Endothelial cell of umbilical vein (primary cell): ENCODE data around the gene ZSWIM5. TPM values are rescaled to one million over a fixed set of nuclear protein-coding genes. Genes with fewer than 3 reads are reported as not detected.
"Not testable (repeated sequence)": the region's sequence is repeated elsewhere in the genome, so short reads cannot be mapped to it uniquely, and the experiment has no call there.

Experiments used
- BruUV-seq: library from RNA; stranded (reverse); fragments of 400-500 nt; replicated peaks from 2 replicates; lab custom pipeline; 2021; lab: Mats Ljungman, UMichigan
- CTCF ChIA-PET: fragments of 300-600, 350-600 bp; sonication (Branson Sonifier 250); formaldehyde crosslinking; loops from one replicate; lab custom pipeline; 2021; ENCODE audit warnings: antibody characterized with exemption, inconsistent platforms; lab: Charles Lee
- POLR2A ChIA-PET: fragments of 300-600, 350-600 bp; sonication (Branson Sonifier 250); formaldehyde crosslinking; loops from one replicate; lab custom pipeline; 2021; ENCODE audit warnings: antibody characterized with exemption, inconsistent platforms; lab: Charles Lee
- DNase-seq: peaks from one replicate; pipeline ENCODE4 v3.0.0-alpha.2; 2011; ENCODE audit warnings: low read depth, low spot score
- FAIRE-seq: peaks from 2 replicates; lab custom pipeline; 2011; peaks lifted over from hg19 to GRCh38; lab: Jason Lieb, UNC
- H2AFZ ChIP-seq: 2 replicates; pipeline ENCODE4 v1.6.0; 2012; ENCODE audit warnings: low read depth, low read length, control low read depth, inconsistent platforms
- H3K27ac ChIP-seq: 2 replicates; pipeline ENCODE4 v1.5.1; 2011; ENCODE audit warnings: low read depth, mild to moderate bottlenecking, control low read depth, low read length, moderate library complexity; ENCODE audit not compliant: insufficient read depth
- H3K27me3 ChIP-seq, 2 experiments: 2 replicates each; pipeline versions ENCODE4 v1.6.0 to v1.6.1; 2011; ENCODE audit warnings: low read length in 2 of 2, mixed read lengths in 1 of 2; ENCODE audit not compliant: control insufficient read depth in 2 of 2, insufficient read depth in 2 of 2
- H3K36me3 ChIP-seq, 2 experiments: 2 replicates in 1 of 2; 3 replicates in 1 of 2; pipeline ENCODE4 v1.5.1; 2011; ENCODE audit warnings: low read length in 2 of 2, mild to moderate bottlenecking in 1 of 2, moderate library complexity in 1 of 2; ENCODE audit not compliant: control insufficient read depth in 2 of 2, insufficient read depth in 2 of 2; ENCODE audit errors: extremely low read depth in 1 of 2
- H3K4me1 ChIP-seq: 3 replicates; pipeline ENCODE4 v1.5.1; 2011; ENCODE audit warnings: mild to moderate bottlenecking, low read length; ENCODE audit not compliant: control insufficient read depth, insufficient read depth; ENCODE audit errors: extremely low read depth
- H3K4me2 ChIP-seq: 2 replicates; pipeline ENCODE4 v1.6.1; 2011; ENCODE audit warnings: low read length, control low read depth, mixed read lengths; ENCODE audit not compliant: insufficient read depth
- H3K4me3 ChIP-seq, 3 experiments: fragments of 200-600 bp in 1 of 3; sonication (generic), shearing (Covaris generic) in 1 of 3; replicated peaks in 1 of 3; 2 replicates each; pipeline ENCODE4 v1.5.1; 2011 to 2016; ENCODE audit warnings: control low read depth in 3 of 3, low read length in 3 of 3, mild to moderate bottlenecking in 2 of 3, inconsistent platforms in 1 of 3, low read depth in 1 of 3, moderate library complexity in 1 of 3; ENCODE audit not compliant: insufficient read depth in 1 of 3
- H3K79me2 ChIP-seq: 2 replicates; pipeline ENCODE4 v1.6.0; 2012; ENCODE audit warnings: low read length, inconsistent platforms; ENCODE audit not compliant: control insufficient read depth, insufficient read depth
- H3K9ac ChIP-seq: replicated peaks from 2 replicates; pipeline ENCODE3; 2011; ENCODE audit warnings: low read length, control low read depth; ENCODE audit not compliant: insufficient read depth; ENCODE audit errors: extremely low read depth
- H3K9me1 ChIP-seq: replicated peaks from 3 replicates; pipeline ENCODE4 v1.6.0; 2011; ENCODE audit warnings: mild to moderate bottlenecking, low read length; ENCODE audit not compliant: control insufficient read depth, insufficient read depth; ENCODE audit errors: extremely low read depth
- H3K9me3 ChIP-seq: replicated peaks from 2 replicates; pipeline ENCODE4 v1.5.1; 2012; ENCODE audit warnings: low read length, inconsistent platforms; ENCODE audit not compliant: control insufficient read depth, insufficient read depth
- H4K20me1 ChIP-seq: replicated peaks from 2 replicates; pipeline ENCODE3; 2011; ENCODE audit warnings: mild to moderate bottlenecking, low read length; ENCODE audit not compliant: control insufficient read depth, insufficient read depth; ENCODE audit errors: extremely low read depth
- CTCF ChIP-seq, 2 donors: IDR thresholded peaks; 1 replicate in 1 of 2; 2 replicates in 1 of 2; pipeline ENCODE4 v1.5.1; 2011; ENCODE audit warnings: low read length in 2 of 2, mild to moderate bottlenecking in 2 of 2, moderate library complexity in 2 of 2, control low read depth in 1 of 2, inconsistent platforms in 1 of 2, low read depth in 1 of 2; ENCODE audit not compliant: insufficient read depth in 1 of 2; ENCODE audit errors: extremely low read depth in 1 of 2
- GATA2 ChIP-seq: IDR thresholded peaks from 2 replicates; pipeline ENCODE4 v1.7.0; 2011; ENCODE audit warnings: low read depth, mild to moderate bottlenecking, moderate library complexity, mixed read lengths, low read length; ENCODE audit not compliant: insufficient read length, insufficient read depth
- JUN ChIP-seq: IDR thresholded peaks from 2 replicates; pipeline ENCODE4 v1.6.1; 2011; ENCODE audit warnings: borderline replicate concordance, low read depth; ENCODE audit not compliant: insufficient read length, insufficient read depth
- MAX ChIP-seq: IDR thresholded peaks from 2 replicates; pipeline ENCODE4 v1.6.1; 2011; ENCODE audit not compliant: insufficient read depth, insufficient read length
- MYC ChIP-seq: IDR thresholded peaks from one replicate; pipeline ENCODE4 v1.6.1; 2011; ENCODE audit warnings: mild to moderate bottlenecking, low read depth, low read length
- POLR2AphosphoS5 ChIP-seq: IDR thresholded peaks from 2 replicates; pipeline ENCODE4 v1.6.1; 2012; ENCODE audit warnings: low read depth, mild to moderate bottlenecking, control low read depth, low read length, moderate library complexity; ENCODE audit not compliant: insufficient read depth
- dilution Hi-C: fragments of 300-500 bp; cut with MboI; formaldehyde crosslinking; loops from one replicate; pipeline ENCODE4 v1.15.0; 2019; ENCODE audit warnings: low sequenced_read_pairs; ENCODE audit not compliant: extremely low pct_ligation_motif_present
- intact Hi-C: fragments of 100-400 bp; cut with micrococcal nuclease; formaldehyde crosslinking; loops from one replicate; pipeline ENCODE4 v1.10.0; 2022
- polyA plus RNA-seq, 4 experiments: library from polyadenylated mRNA; depleted of rRNA in 3 of 4; stranded (reverse) in 3 of 4; unstranded in 1 of 4; fragments of >200 nt; gene quantifications; 2 replicates each; pipeline versions ENCODE4 v1.2.1 to v1.2.3, GENCODE V29; 2011 to 2012; ENCODE audit warnings: missing spikeins in 1 of 4
- total RNA-seq: library from RNA; stranded (reverse); gene quantifications from 2 replicates; pipeline ENCODE4 v1.2.3, GENCODE V29; 2021

Gene ZSWIM5
- total and polyA plus RNA-seq, 2 donors (not counting 3 experiments of a cell fraction or from before 2014, with no cell fraction given) = 1.6 to 4.3 TPM

GRCh38 chr1:45116340-45116739, 90.1 kb downstream of the ZSWIM5 start:
- no peak overlapping the region for H3K4me3 ChIP-seq
- H2AFZ ChIP-seq = no peak overlapping the region
- H3K9ac ChIP-seq = no peak overlapping the region
- H3K4me2 ChIP-seq = no peak overlapping the region
- no TSS peak for BruUV-seq
- FAIRE-seq (no peak), DNase-seq (no peak)
- H3K4me1 ChIP-seq = no peaks in the 10 kb centered on the region
- H3K9me3 ChIP-seq = no peaks in the 10 kb centered on the region
- TF ChIP-seq MYC (no peak), POLR2AphosphoS5 (no peak), MAX (no peak), JUN (no peak), CTCF (IDR thresholded peaks at IDR 0.05; ENCODE audit: extremely low read depth in 1 of 2, insufficient read depth in 1 of 2, low read depth in 1 of 2, low read length in 2 of 2) (no peak), GATA2 (no peak)
- H3K27ac ChIP-seq = no peak overlapping the region
- dilution Hi-C loops = no loop called here
- CTCF ChIA-PET = interaction anchor here (0.5 kb wide), 1 partner anchor 54 kb away, joined by 3 read pairs; no protein-coding TSS in a partner anchor
- H4K20me1 ChIP-seq = no peaks in the 10 kb centered on the region
- no peaks in the 10 kb centered on the region for H3K79me2 ChIP-seq
- POLR2A ChIA-PET = no interaction called here
- H3K36me3 ChIP-seq = no peaks in the 10 kb centered on the region
- intact Hi-C loops = no loop called here
- no peaks in the 10 kb centered on the region for H3K27me3 ChIP-seq
- H3K9me1 ChIP-seq = no peaks in the 10 kb centered on the region

- FAIRE-seq, intact Hi-C loops, H3K4me2 ChIP-seq, H2AFZ ChIP-seq, H3K4me1 ChIP-seq, CTCF ChIA-PET, H3K27ac ChIP-seq, H3K36me3 ChIP-seq, H3K4me3 ChIP-seq, H3K9ac ChIP-seq, H3K9me1 ChIP-seq, H3K79me2 ChIP-seq, H3K27me3 ChIP-seq, BruUV-seq, H4K20me1 ChIP-seq, POLR2A ChIA-PET, H3K9me3 ChIP-seq, DNase-seq, dilution Hi-C loops: not testable (repeated sequence)
These were observed 91.2 kb downstream of the ZSWIM5 start for GRCh38 chr1:45115198-45115597.
